ENCODE data around the gene XIRP2.
A peak's percentile ranks its signal among the peaks of the same experiment; 100 is the strongest.

XIRP2 gene

DNA sequence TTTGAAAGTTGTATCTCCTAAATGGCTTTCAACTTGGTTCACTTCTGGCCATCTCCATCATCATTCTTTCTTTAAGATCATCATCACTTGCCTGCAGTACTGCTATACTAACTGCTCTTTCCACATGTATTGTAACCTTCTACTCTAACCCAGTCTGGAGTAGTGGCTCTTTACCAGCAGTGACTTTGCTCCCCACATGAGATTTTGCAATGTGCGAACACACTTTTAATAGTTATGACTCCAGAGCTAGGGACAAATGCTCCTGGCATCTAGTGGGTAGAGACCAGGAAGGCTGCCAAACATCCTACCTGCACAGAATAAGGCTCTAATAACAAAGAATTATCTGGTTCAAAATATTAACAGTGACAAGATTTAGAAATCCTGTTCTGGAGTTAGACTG, 243.8 kb downstream of the XIRP2 start:
- no peak overlapping the region for H3K27ac ChIP-seq (ENCODE audit: low read depth, low read length)
- no peaks in the 10 kb centered on the region for H3K79me2 ChIP-seq (ENCODE audit: control insufficient read depth, insufficient read depth, low read length, unreplicated experiment)
- H3K4me3 ChIP-seq (ENCODE audit: low read depth, low read length), result no peak overlapping the region
- H3K4me1 ChIP-seq (ENCODE audit: control insufficient read depth, insufficient read depth, low read length, unreplicated experiment), result peaks cover 20% of the 10 kb centered on the region
- H3K36me3 ChIP-seq (ENCODE audit: insufficient read depth, low read length), result no peaks in the 10 kb centered on the region
- H3K27me3 ChIP-seq (ENCODE audit: insufficient read depth, low read length), result no peaks in the 10 kb centered on the region
- H2AFZ ChIP-seq (ENCODE audit: low read length, unreplicated experiment), result no peak overlapping the region

DNA sequence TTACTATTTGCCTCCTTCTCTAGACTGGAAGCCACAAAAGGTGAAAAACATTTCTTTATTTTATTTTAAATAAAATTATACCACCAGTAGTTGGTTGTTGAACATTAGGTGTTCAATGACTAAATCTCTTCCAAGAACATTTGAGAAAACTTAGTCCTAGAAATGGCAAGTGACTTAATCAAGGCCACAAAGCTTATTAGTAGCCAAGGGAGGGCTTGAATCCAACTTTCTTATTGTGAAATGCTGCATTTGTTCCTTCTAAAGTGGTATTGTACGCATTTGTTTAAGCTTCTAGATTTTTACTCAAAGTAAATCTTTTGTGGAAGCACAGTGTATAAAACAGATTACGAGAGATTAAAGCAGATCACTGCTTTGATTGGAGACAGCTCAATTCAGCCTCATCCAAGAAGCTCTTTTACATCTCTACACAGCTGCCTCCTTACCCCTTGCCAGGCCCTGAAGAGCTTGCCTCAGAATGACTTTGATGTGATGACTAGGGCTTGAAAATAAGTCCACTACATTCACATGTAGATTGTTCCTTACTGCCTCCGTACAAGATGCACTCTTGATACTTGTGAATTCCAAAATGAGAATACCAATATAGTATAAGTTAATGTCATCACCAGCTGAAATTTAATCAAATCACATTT, 244.8 kb downstream of the XIRP2 start:
- Histone ChIP-seq H3K79me2 (ENCODE audit: control insufficient read depth, insufficient read depth, low read length, unreplicated experiment) (no peaks in the 10 kb centered on the region), H2AFZ (ENCODE audit: low read length, unreplicated experiment) (no peak overlapping the region), H3K27ac (ENCODE audit: low read depth, low read length) (no peak overlapping the region), H3K36me3 (ENCODE audit: insufficient read depth, low read length) (no peaks in the 10 kb centered on the region), H3K27me3 (ENCODE audit: insufficient read depth, low read length) (no peaks in the 10 kb centered on the region), H3K4me3 (ENCODE audit: low read depth, low read length) (no peak overlapping the region), H3K4me1 (ENCODE audit: control insufficient read depth, insufficient read depth, low read length, unreplicated experiment) (peaks cover 20% of the 10 kb centered on the region)

DNA sequence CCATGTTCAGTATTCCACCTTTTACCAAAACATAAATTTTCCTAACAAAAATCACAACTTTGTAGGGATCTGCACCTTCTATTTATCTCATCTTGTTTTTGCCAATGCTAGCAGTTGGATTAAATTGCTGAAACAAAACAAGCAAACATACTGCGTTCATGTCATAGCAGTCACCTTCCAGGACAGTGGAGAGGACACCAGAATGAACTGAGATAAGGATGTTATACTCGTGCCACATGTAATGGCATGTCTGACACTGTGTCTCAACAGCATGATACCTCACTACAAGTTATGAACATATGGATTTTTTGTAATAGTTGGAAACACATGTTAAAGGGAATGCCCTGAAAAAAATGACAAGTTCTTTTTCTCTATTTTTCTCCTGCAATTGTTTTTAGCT, 245.3 kb downstream of the XIRP2 start:
- Histone ChIP-seq H3K27me3 (ENCODE audit: insufficient read depth, low read length) (no peaks in the 10 kb centered on the region), H3K4me1 (ENCODE audit: control insufficient read depth, insufficient read depth, low read length, unreplicated experiment) (peaks cover 20% of the 10 kb centered on the region), H3K36me3 (ENCODE audit: insufficient read depth, low read length) (no peaks in the 10 kb centered on the region), H3K4me3 (ENCODE audit: low read depth, low read length) (no peak overlapping the region), H3K27ac (ENCODE audit: low read depth, low read length) (no peak overlapping the region), H2AFZ (ENCODE audit: low read length, unreplicated experiment) (no peak overlapping the region), H3K79me2 (ENCODE audit: control insufficient read depth, insufficient read depth, low read length, unreplicated experiment) (no peaks in the 10 kb centered on the region)

DNA sequence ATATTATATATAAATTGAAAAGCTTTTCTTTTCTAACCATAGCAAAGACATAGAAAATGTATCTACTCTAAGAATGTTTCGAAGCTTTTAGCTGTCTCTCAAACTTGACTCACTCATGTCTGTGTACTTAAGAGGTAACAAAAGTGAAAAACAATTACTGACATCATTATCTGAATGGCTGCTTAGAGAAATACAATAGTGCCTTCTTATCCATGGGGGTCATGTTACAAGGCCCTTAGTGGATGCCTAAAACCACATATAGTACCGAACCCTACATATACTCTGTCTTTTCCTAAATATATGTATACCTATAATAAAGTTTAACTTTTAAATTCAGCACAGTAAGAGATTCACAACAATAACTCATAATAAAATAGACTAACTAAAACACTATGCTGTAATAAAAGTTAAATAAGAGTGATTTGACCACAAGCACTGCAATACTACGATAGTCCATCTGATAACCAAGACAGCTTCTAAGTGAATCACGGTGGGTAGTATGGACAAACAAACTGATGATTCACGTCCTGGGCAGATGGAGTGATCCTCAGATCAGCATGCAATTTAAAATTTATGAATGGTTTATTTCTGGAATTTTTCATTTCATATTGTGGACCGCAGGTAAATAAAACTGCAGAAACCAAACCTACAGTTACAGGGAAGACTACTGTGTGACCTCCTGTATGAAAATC, 246.2 kb downstream of the XIRP2 start:
- Histone ChIP-seq H3K4me3 (ENCODE audit: low read depth, low read length) (peak overlapping the region; percentile 3; the same call in 1 of the 2 replicates), H3K36me3 (ENCODE audit: insufficient read depth, low read length) (no peaks in the 10 kb centered on the region), H3K27ac (ENCODE audit: low read depth, low read length) (peak overlapping the region; percentile 73), H3K4me1 (ENCODE audit: control insufficient read depth, insufficient read depth, low read length, unreplicated experiment) (peaks cover 20% of the 10 kb centered on the region), H3K79me2 (ENCODE audit: control insufficient read depth, insufficient read depth, low read length, unreplicated experiment) (no peaks in the 10 kb centered on the region), H2AFZ (ENCODE audit: low read length, unreplicated experiment) (peak overlapping the region; percentile 48), H3K27me3 (ENCODE audit: insufficient read depth, low read length) (no peaks in the 10 kb centered on the region)

DNA sequence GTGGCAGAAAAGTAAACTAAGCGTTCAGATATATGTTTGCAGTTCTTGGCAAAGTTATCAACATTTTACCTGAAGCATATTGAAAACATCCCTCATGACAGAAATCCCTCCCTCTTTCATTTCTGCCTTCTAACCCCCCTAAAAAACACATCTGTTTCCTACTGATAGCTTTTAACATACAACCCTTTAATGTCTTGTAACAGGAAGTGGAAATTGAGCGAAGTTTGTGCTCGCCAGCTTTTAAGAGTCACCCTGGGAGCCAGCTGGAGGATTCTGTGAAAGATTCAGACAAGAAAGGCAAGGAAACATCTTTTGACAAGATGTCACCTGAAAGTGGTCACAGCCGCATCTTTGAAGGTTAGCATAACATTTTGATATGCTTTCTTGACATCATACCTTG, 247.4 kb downstream of the XIRP2 start:
- Histone ChIP-seq H2AFZ (ENCODE audit: low read length, unreplicated experiment) (peak overlapping the region; percentile 93), H3K4me1 (ENCODE audit: control insufficient read depth, insufficient read depth, low read length, unreplicated experiment) (peaks cover 26% of the 10 kb centered on the region), H3K27ac (ENCODE audit: low read depth, low read length) (peak overlapping the region; percentile 73), H3K4me3 (ENCODE audit: low read depth, low read length) (no peak overlapping the region; the same call in 1 of the 2 replicates), H3K36me3 (ENCODE audit: insufficient read depth, low read length) (no peaks in the 10 kb centered on the region), H3K79me2 (ENCODE audit: control insufficient read depth, insufficient read depth, low read length, unreplicated experiment) (no peaks in the 10 kb centered on the region), H3K27me3 (ENCODE audit: insufficient read depth, low read length) (no peaks in the 10 kb centered on the region)

DNA sequence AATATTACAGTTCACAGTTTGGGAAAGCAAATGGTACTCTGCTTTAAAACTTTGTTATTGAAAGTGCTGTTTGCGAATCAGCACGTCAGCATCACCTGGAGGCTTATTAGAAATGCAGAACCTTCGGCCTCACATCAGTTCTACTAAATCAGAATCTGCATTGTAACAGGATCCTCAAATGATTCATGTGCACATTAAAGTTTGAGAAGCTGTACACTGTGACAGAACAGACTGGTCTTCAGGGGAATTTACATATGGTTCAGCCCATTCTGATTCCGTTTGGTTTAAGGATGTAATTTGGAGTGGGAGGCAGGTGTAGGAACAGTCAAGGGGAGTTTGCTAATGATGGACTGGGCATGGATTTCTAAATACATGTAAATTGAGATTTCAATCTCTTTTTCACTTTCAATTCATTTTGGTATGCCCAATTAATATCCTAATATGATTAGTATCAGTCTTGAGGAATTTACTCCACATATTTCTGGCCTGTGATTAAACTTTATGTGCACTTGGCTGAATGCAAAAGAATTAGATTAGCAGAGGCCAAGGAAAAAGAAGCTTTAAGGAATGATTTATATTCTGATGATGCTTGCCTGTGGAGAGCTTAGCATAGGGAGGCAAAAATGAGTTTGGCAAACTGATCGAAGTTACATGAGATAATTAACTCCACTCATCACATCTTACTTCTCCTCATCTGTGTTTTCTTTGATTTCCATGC, 248.8 kb downstream of the XIRP2 start:
- H3K27ac ChIP-seq (ENCODE audit: low read depth, low read length), result no peak overlapping the region
- H3K4me3 ChIP-seq (ENCODE audit: low read depth, low read length), result no peak overlapping the region
- H3K36me3 ChIP-seq (ENCODE audit: insufficient read depth, low read length), result no peaks in the 10 kb centered on the region
- H2AFZ ChIP-seq (ENCODE audit: low read length, unreplicated experiment), result no peak overlapping the region
- H3K79me2 ChIP-seq (ENCODE audit: control insufficient read depth, insufficient read depth, low read length, unreplicated experiment), result no peaks in the 10 kb centered on the region
- H3K27me3 ChIP-seq (ENCODE audit: insufficient read depth, low read length), result no peaks in the 10 kb centered on the region
- H3K4me1 ChIP-seq (ENCODE audit: control insufficient read depth, insufficient read depth, low read length, unreplicated experiment), result peaks cover 31% of the 10 kb centered on the region

DNA sequence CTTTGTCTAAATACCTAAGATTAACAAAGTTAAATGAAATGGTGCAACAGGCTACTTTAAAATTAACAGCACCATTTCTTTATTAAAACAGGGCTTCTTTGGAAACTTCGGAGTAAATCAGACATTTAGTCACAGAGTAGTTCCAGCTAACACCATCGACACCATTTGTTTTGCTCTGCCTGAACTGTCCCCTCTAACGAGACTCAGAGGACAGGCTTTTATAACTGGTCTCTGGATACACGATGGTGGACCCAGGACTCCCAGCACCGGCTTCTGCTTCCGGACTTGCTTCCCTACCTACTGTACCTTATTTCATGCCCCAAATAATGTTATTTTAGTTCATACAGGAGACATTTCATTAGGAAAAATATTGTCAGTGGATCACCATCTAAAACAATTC, 252.1 kb downstream of the XIRP2 start:
- peaks cover 33% of the 10 kb centered on the region for H3K4me1 ChIP-seq (ENCODE audit: control insufficient read depth, insufficient read depth, low read length, unreplicated experiment)
- H3K27me3 ChIP-seq (ENCODE audit: insufficient read depth, low read length), result no peaks in the 10 kb centered on the region
- H3K4me3 ChIP-seq (ENCODE audit: low read depth, low read length), result no peak overlapping the region
- H3K36me3 ChIP-seq (ENCODE audit: insufficient read depth, low read length), result no peaks in the 10 kb centered on the region
- no peaks in the 10 kb centered on the region for H3K79me2 ChIP-seq (ENCODE audit: control insufficient read depth, insufficient read depth, low read length, unreplicated experiment)
- no peak overlapping the region for H2AFZ ChIP-seq (ENCODE audit: low read length, unreplicated experiment)
- 0 out of 2 replicates have a peak overlapping the region, but pooled peaks have one; percentile 3 for H3K27ac ChIP-seq (ENCODE audit: low read depth, low read length)

DNA sequence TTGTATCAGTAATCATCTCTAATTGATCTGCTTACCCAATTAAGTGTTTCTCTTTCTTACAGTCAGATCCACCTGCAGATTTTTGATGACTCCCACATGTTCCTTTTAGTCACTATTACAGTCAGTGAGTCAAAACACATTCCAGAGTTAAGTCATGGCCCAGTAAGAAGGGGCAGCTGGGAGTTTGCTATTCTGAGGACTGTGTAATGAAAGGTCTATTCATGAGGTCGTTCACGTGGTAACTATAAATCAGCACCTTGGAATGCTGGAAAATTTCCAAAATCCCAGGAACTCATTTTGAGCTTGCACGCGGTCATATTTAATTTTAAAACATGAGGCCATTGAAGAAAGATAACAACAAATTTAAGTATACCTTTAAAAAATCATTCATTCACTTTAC, 252.5 kb downstream of the XIRP2 start:
- Histone ChIP-seq H3K4me1 (ENCODE audit: control insufficient read depth, insufficient read depth, low read length, unreplicated experiment) (peaks cover 29% of the 10 kb centered on the region), H3K79me2 (ENCODE audit: control insufficient read depth, insufficient read depth, low read length, unreplicated experiment) (no peaks in the 10 kb centered on the region), H3K4me3 (ENCODE audit: low read depth, low read length) (no peak overlapping the region), H3K36me3 (ENCODE audit: insufficient read depth, low read length) (no peaks in the 10 kb centered on the region), H2AFZ (ENCODE audit: low read length, unreplicated experiment) (no peak overlapping the region), H3K27ac (ENCODE audit: low read depth, low read length) (peak overlapping the region; percentile 70; the same call in 1 of the 2 replicates), H3K27me3 (ENCODE audit: insufficient read depth, low read length) (no peaks in the 10 kb centered on the region)

DNA sequence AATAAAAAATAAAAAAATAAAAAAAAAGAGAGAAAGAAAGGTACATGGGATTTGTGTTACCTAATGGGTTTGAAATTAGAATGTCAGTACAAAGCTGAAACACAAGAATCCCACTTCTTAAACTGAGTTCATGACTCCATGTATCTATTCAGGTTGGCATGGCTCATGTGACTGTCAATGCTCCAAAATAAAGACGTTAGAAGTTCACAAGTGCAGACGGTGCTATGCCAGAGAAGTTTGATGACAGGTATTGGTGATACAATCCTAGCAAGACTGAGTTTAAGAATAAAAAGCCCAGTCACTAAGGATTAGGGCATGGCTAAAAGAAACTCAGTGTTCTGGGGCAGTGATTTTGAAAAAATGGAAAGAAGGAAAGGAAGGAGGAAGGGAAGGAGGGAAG, 254.3 kb downstream of the XIRP2 start:
- Histone ChIP-seq H3K4me1 (ENCODE audit: control insufficient read depth, insufficient read depth, low read length, unreplicated experiment) (peaks cover 27% of the 10 kb centered on the region), H3K27me3 (ENCODE audit: insufficient read depth, low read length) (no peaks in the 10 kb centered on the region), H3K36me3 (ENCODE audit: insufficient read depth, low read length) (no peaks in the 10 kb centered on the region), H3K27ac (ENCODE audit: low read depth, low read length) (no peak overlapping the region), H2AFZ (ENCODE audit: low read length, unreplicated experiment) (no peak overlapping the region), H3K79me2 (ENCODE audit: control insufficient read depth, insufficient read depth, low read length, unreplicated experiment) (no peaks in the 10 kb centered on the region), H3K4me3 (ENCODE audit: low read depth, low read length) (no peak overlapping the region)

DNA sequence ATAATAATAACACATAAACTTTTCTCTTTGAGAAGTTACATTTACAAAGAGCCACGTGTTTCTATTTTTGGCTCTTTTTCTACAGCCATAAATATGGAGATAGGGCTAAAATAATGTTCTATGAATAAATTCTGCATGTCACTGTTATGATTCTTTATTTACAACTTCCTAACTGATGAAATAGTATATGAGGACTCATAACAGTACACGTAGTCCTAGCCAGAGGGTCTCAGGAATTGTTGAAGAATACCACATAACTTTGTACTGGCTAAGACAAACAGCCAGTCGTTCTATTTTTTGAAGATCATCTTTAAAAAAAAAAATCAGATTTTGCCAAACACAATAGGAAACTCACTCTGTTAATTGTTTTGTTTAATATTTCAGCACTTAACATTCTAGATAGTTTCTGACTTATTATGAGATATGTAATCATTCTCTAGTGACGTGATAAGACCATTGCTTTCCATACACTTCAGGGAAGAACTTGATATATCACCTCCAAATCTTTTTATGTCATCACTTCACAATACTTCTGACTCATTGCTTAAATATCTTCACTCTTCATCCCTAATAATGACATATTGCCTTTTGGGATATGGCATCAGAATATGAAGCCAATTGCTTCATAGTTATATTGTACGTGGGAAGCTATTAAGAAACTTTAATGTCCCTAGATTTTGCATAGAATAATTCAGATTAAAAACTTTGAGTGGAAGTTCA, 256.1 kb downstream of the XIRP2 start:
- Histone ChIP-seq H3K27ac (ENCODE audit: low read depth, low read length) (peak overlapping the region; percentile 54), H3K36me3 (ENCODE audit: insufficient read depth, low read length) (no peaks in the 10 kb centered on the region), H3K79me2 (ENCODE audit: control insufficient read depth, insufficient read depth, low read length, unreplicated experiment) (no peaks in the 10 kb centered on the region), H3K4me1 (ENCODE audit: control insufficient read depth, insufficient read depth, low read length, unreplicated experiment) (peaks cover 27% of the 10 kb centered on the region), H2AFZ (ENCODE audit: low read length, unreplicated experiment) (peak overlapping the region; percentile 3), H3K27me3 (ENCODE audit: insufficient read depth, low read length) (no peaks in the 10 kb centered on the region), H3K4me3 (ENCODE audit: low read depth, low read length) (no peak overlapping the region)

Measured in ACC112 (cell line).